OCI-LY7 (cell line): ENCODE measurements around the gene CERS6. TPM values are rescaled to one million over a fixed set of nuclear protein-coding genes. Genes with fewer than 3 reads are reported as not detected.

ENCODE experiments used
- BruUV-seq: library from RNA; stranded (reverse); fragments of 400-500 nt; replicated peaks from 2 replicates; lab custom pipeline; 2021; lab: Mats Ljungman, UMichigan
- CTCF ChIA-PET: fragments of 300-600 bp; sonication (Branson Sonifier 250); formaldehyde crosslinking; loops from one replicate; lab custom pipeline; 2022; ENCODE audit warnings: antibody characterized with exemption; ENCODE audit not compliant: unreplicated experiment; lab: Charles Lee
- POLR2A ChIA-PET: fragments of 300-600 bp; sonication (Branson Sonifier 250); formaldehyde crosslinking; loops from one replicate; lab custom pipeline; 2022; ENCODE audit warnings: antibody characterized with exemption; lab: Charles Lee
- DNase-seq: peaks from one replicate; pipeline ENCODE4 v3.0.0-alpha.2; 2015; ENCODE audit warnings: low spot score
- H2AFZ ChIP-seq: fragments of 200-600 bp; sonication (generic), shearing (Covaris generic); 2 replicates; pipeline ENCODE4 v1.6.1; 2014; ENCODE audit warnings: mild to moderate bottlenecking, antibody characterized with exemption, low read length, moderate library complexity
- H3K27ac ChIP-seq: fragments of 200-600 bp; sonication (generic); 2 replicates; pipeline ENCODE4 v1.5.1; 2014; ENCODE audit warnings: mixed run types, low read depth, mild to moderate bottlenecking, moderate library complexity, low read length, inconsistent platforms; ENCODE audit not compliant: poor library complexity, severe bottlenecking
- H3K36me3 ChIP-seq: fragments of 200-600 bp; sonication (generic); 2 replicates; pipeline ENCODE4 v1.6.1; 2014; ENCODE audit warnings: mild to moderate bottlenecking, antibody characterized with exemption, low read length, moderate library complexity, mixed read lengths; ENCODE audit not compliant: insufficient read depth
- H3K4me1 ChIP-seq: fragments of 200-600 bp; sonication (generic); 2 replicates; pipeline ENCODE4 v1.5.1; 2014; ENCODE audit warnings: mild to moderate bottlenecking, low read length; ENCODE audit not compliant: insufficient read depth, poor library complexity, severe bottlenecking
- H3K4me2 ChIP-seq: fragments of 200-600 bp; sonication (generic); 2 replicates; pipeline ENCODE4 v1.6.1; 2014; ENCODE audit warnings: mild to moderate bottlenecking, low read length
- H3K4me3 ChIP-seq: fragments of 200-600 bp; sonication (generic); 2 replicates; pipeline ENCODE4 v1.5.1; 2014; ENCODE audit warnings: mild to moderate bottlenecking, low read depth, low read length; ENCODE audit not compliant: poor library complexity, severe bottlenecking
- H3K79me2 ChIP-seq: fragments of 200-600 bp; sonication (generic); 2 replicates; pipeline ENCODE4 v1.6.1; 2016; ENCODE audit warnings: low read depth, mild to moderate bottlenecking, low read length, moderate library complexity, mixed read lengths; ENCODE audit not compliant: insufficient read depth
- H3K9me2 ChIP-seq: fragments of 200-600 bp; sonication (generic); 2 replicates; pipeline ENCODE4 v1.6.1; 2016; ENCODE audit warnings: mild to moderate bottlenecking, low read length, mixed read lengths; ENCODE audit not compliant: insufficient read depth
- H3K9me3 ChIP-seq: fragments of 200-600 bp; sonication (generic); 2 replicates; pipeline ENCODE4 v1.6.1; 2014; ENCODE audit warnings: mild to moderate bottlenecking, mixed run types, low read length, mixed read lengths
- H4K20me1 ChIP-seq: fragments of 200-600 bp; sonication (generic); 2 replicates; pipeline ENCODE4 v1.6.1; 2014; ENCODE audit warnings: mild to moderate bottlenecking, antibody characterized with exemption, low read length, moderate library complexity, mixed read lengths; ENCODE audit not compliant: insufficient read depth
- EZH2phosphoT487 ChIP-seq: fragments of 200-600 bp; sonication (generic); IDR thresholded peaks from 2 replicates; pipeline ENCODE4 v1.6.1; 2018; ENCODE audit warnings: low read depth, borderline replicate concordance, mild to moderate bottlenecking, mixed run types, antibody characterized with exemption, low read length, moderate library complexity, mixed read lengths
- intact Hi-C: fragments of 100-400 bp; cut with micrococcal nuclease; formaldehyde crosslinking; loops from one replicate; pipeline ENCODE4 v1.10.0; 2022; ENCODE audit not compliant: unreplicated experiment
- total RNA-seq, 2 experiments: library from RNA; depleted of rRNA in 1 of 2; stranded (reverse); fragments of >200 nt in 1 of 2; shearing (Covaris generic) in 1 of 2; gene quantifications; 2 replicates each; pipeline ENCODE4 v1.2.3, GENCODE V29; 2014 to 2022
- TF ChIP-seq, protein P1 (sequence below): fragments of 200-600 bp; sonication (generic); conservative IDR thresholded peaks from 2 replicates; pipeline ENCODE4 v1.5.1; 2014; ENCODE audit warnings: mild to moderate bottlenecking, antibody characterized with exemption, low read length, moderate library complexity, mixed read lengths

Gene CERS6
- total RNA-seq, 2 experiments from 2014 or later: 0.04 TPM; not detected in 1

DNA sequence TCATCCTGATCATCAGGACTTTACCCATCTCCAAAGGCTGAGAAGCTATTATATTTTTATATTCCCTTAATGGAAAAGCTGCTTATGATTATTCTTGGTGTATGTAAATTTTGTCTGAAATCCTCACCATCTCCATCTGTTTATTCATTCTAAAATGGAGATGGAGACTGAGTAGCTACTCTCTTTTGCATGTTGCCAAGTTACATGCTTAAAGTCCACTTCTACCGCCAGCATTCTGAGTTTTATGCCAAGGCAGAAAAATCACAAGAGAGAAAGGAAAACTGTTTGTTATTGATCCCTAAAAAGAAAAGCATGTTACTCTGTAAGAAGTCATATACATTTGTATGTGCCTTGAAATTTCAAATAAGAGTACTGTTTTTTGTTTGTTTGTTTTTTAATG is 252.0 kb downstream of the CERS6 start:
- TF ChIP-seq EZH2phosphoT487: no peak
- TF ChIP-seq, protein P1, sequence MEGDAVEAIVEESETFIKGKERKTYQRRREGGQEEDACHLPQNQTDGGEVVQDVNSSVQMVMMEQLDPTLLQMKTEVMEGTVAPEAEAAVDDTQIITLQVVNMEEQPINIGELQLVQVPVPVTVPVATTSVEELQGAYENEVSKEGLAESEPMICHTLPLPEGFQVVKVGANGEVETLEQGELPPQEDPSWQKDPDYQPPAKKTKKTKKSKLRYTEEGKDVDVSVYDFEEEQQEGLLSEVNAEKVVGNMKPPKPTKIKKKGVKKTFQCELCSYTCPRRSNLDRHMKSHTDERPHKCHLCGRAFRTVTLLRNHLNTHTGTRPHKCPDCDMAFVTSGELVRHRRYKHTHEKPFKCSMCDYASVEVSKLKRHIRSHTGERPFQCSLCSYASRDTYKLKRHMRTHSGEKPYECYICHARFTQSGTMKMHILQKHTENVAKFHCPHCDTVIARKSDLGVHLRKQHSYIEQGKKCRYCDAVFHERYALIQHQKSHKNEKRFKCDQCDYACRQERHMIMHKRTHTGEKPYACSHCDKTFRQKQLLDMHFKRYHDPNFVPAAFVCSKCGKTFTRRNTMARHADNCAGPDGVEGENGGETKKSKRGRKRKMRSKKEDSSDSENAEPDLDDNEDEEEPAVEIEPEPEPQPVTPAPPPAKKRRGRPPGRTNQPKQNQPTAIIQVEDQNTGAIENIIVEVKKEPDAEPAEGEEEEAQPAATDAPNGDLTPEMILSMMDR: no peak
- CTCF ChIA-PET: no interaction called here
- POLR2A ChIA-PET: interaction anchor here (0.7 to 1.3 kb wide), 2 partner anchors 9 to 1418 kb away, joined by 3 to 5 read pairs; no protein-coding TSS in a partner anchor

DNA sequence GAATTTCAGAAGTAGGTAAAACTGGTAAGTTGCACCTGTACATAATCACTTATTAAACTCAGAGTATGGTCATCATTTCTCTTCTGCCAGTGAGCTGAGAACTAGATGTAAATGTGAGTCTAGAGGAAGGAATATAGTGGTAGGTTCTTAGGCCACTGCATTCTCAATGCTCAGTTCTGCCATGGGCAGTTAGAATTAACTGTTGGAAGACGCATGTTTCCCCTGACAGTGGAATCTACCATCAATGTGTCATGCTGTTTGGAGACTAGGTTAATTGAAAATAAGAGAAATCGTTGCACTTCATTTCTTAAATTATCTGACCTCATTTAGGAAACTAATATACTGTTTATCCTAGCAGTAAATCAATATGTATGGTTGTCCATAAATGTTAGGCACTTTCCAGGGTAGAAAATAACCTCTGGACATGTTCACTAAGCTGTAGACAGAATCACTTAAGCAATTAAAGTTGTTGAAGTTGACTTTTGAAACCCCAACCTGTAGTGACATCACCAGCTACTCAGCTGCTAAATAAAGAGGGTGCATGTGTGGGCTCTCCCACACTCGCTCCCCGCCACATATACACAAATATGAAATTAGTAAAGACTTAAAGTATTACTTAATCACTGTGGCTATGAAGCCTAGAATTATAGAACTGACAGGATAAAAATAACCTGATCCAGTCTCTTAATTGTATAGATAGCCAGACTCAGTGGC is 254.8 kb downstream of the CERS6 start:
- no peak for DNase-seq
- POLR2A ChIA-PET: interaction anchor here (0.6 to 1.0 kb wide), 2 partner anchors 10 to 1414 kb away, joined by 3 to 5 read pairs; no protein-coding TSS in a partner anchor

More for the DNA sequence above, 252.0 kb downstream of the CERS6 start:
- no peak for DNase-seq
- H3K36me3 ChIP-seq: no peaks in the 10 kb centered on the region
- intact Hi-C loops: no loop called here
- no peaks in the 10 kb centered on the region for H3K9me2 ChIP-seq
- no peaks in the 10 kb centered on the region for H3K9me3 ChIP-seq
- no peak overlapping the region for H3K4me3 ChIP-seq
- H3K27ac ChIP-seq: no peak overlapping the region
- no peaks in the 10 kb centered on the region for H3K79me2 ChIP-seq
- H3K4me2 ChIP-seq: no peak overlapping the region
- H3K4me1 ChIP-seq: peaks cover 10% of the 10 kb centered on the region
- no peaks in the 10 kb centered on the region for H4K20me1 ChIP-seq
- no TSS peak for BruUV-seq
- H2AFZ ChIP-seq: no peak overlapping the region

More for the DNA sequence above, 254.8 kb downstream of the CERS6 start:
- no peaks in the 10 kb centered on the region for H3K36me3 ChIP-seq
- no peak for TF ChIP-seq EZH2phosphoT487
- TF ChIP-seq, protein P1: no peak
- BruUV-seq: no TSS peak
- intact Hi-C loops: no loop called here
- H3K4me2 ChIP-seq: no peak overlapping the region
- H3K4me1 ChIP-seq: peaks cover 10% of the 10 kb centered on the region
- H3K9me2 ChIP-seq: no peaks in the 10 kb centered on the region
- no peak overlapping the region for H3K4me3 ChIP-seq
- no peak overlapping the region for H2AFZ ChIP-seq
- no peaks in the 10 kb centered on the region for H3K79me2 ChIP-seq
- no peak overlapping the region for H3K27ac ChIP-seq
- H4K20me1 ChIP-seq: no peaks in the 10 kb centered on the region
- no peaks in the 10 kb centered on the region for H3K9me3 ChIP-seq
- CTCF ChIA-PET: no interaction called here
